ENCODE data around the gene UBE2Z.
"Not testable (repeated sequence)": the region's sequence is repeated elsewhere in the genome, so short reads cannot be mapped to it uniquely, and the experiment has no call there.

The UBE2Z gene

GRCh38 chr17:48908047-48908843, at the start of gene UBE2Z:
Gene UBE2Z (plus strand): TSS chr17:48908407. CDS start chr17:48908504, 97 bp downstream.
- DNase-seq (ENCODE audit: low spot score): peak; percentile 96

- no peak for DNase-seq (ENCODE audit: low spot score)
These were observed 48.2 kb upstream of the UBE2Z start for GRCh38 chr17:48860034-48860433.

- no peak for DNase-seq (ENCODE audit: low spot score)
These were observed 47.8 kb upstream of the UBE2Z start for GRCh38 chr17:48860456-48860855.

- no peak for DNase-seq (ENCODE audit: low spot score)
These were observed 39.2 kb upstream of the UBE2Z start for GRCh38 chr17:48868916-48869500.

GRCh38 chr17:48869821-48870318, 38.3 kb upstream of the UBE2Z start:
- DNase-seq (ENCODE audit: low spot score): no peak

GRCh38 chr17:48871035-48871550, 37.1 kb upstream of the UBE2Z start:
- DNase-seq (ENCODE audit: low spot score): no peak

- no peak for DNase-seq (ENCODE audit: low spot score)
These were observed 36.5 kb upstream of the UBE2Z start for GRCh38 chr17:48871551-48872351.

- not testable (repeated sequence) for DNase-seq (ENCODE audit: low spot score)
These were observed 35.8 kb upstream of the UBE2Z start for GRCh38 chr17:48872409-48872808.

- no peak for DNase-seq (ENCODE audit: low spot score)
These were observed 35.0 kb upstream of the UBE2Z start for GRCh38 chr17:48873209-48873608.

- no peak for DNase-seq (ENCODE audit: low spot score)
These were observed 34.3 kb upstream of the UBE2Z start for GRCh38 chr17:48873696-48874443.

GRCh38 chr17:48878920-48879898, 29.0 kb upstream of the UBE2Z start:
- no peak for DNase-seq (ENCODE audit: low spot score)

GRCh38 chr17:48882272-48882671, 25.9 kb upstream of the UBE2Z start:
- DNase-seq (ENCODE audit: low spot score): no peak

- no peak for DNase-seq (ENCODE audit: low spot score)
These were observed 25.0 kb upstream of the UBE2Z start for GRCh38 chr17:48883171-48883570.

GRCh38 chr17:48890086-48890485, 18.1 kb upstream of the UBE2Z start:
- DNase-seq (ENCODE audit: low spot score): no peak

- no peak for DNase-seq (ENCODE audit: low spot score)
These were observed 15.1 kb upstream of the UBE2Z start for GRCh38 chr17:48892940-48893645.

- no peak for DNase-seq (ENCODE audit: low spot score)
These were observed 14.3 kb upstream of the UBE2Z start for GRCh38 chr17:48893646-48894508.

- DNase-seq (ENCODE audit: low spot score): no peak
These were observed 13.3 kb upstream of the UBE2Z start for GRCh38 chr17:48894886-48895285.

- no peak for DNase-seq (ENCODE audit: low spot score)
These were observed 7.0 kb upstream of the UBE2Z start for GRCh38 chr17:48901241-48901640.

- no peak for DNase-seq (ENCODE audit: low spot score)
These were observed 4.8 kb upstream of the UBE2Z start for GRCh38 chr17:48903401-48903800.

Data from putamen (tissue), 1 donor.